WERI-Rb-1 (cell line): ENCODE measurements around the gene NSL1.
A peak's percentile ranks its signal among the peaks of the same experiment; 100 is the strongest.
"Not testable (repeated sequence)": the region's sequence is repeated elsewhere in the genome, so short reads cannot be mapped to it uniquely, and the experiment has no call there.

Experiments
- DNase-seq: peaks from one replicate; pipeline ENCODE4 v3.0.0-alpha.2; 2020
- H3K27ac ChIP-seq: fragments of 250-450 bp; sonication (Bioruptor Pico); 2 replicates; pipeline ENCODE4 v1.5.1; 2020; ENCODE audit warnings: mild to moderate bottlenecking, moderate library complexity
- H3K27me3 ChIP-seq: fragments of 250-450 bp; sonication (Bioruptor Pico); 2 replicates; pipeline ENCODE4 v1.5.1; 2021; ENCODE audit warnings: mild to moderate bottlenecking, low read depth, moderate library complexity; ENCODE audit not compliant: insufficient read depth, severe bottlenecking
- H3K36me3 ChIP-seq: fragments of 250-450 bp; sonication (Bioruptor Pico); 2 replicates; pipeline ENCODE4 v1.5.1; 2020; ENCODE audit warnings: mild to moderate bottlenecking, moderate library complexity
- H3K4me3 ChIP-seq: 2 replicates; pipeline ENCODE4 v1.5.1; 2011; ENCODE audit warnings: low read depth, mild to moderate bottlenecking, control low read depth, low read length
- H3K9me3 ChIP-seq: fragments of 250-450 bp; sonication (Bioruptor Pico); 2 replicates; pipeline ENCODE4 v1.5.1; 2021; ENCODE audit warnings: mild to moderate bottlenecking, moderate library complexity; ENCODE audit not compliant: severe bottlenecking
- TF ChIP-seq, protein P1 (sequence below): IDR thresholded peaks from 2 replicates; pipeline ENCODE4 v1.5.1; 2011; ENCODE audit warnings: low read depth, mild to moderate bottlenecking, control low read depth, inconsistent platforms, low read length

The NSL1 gene, protein sequence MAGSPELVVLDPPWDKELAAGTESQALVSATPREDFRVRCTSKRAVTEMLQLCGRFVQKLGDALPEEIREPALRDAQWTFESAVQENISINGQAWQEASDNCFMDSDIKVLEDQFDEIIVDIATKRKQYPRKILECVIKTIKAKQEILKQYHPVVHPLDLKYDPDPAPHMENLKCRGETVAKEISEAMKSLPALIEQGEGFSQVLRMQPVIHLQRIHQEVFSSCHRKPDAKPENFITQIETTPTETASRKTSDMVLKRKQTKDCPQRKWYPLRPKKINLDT

DNA sequence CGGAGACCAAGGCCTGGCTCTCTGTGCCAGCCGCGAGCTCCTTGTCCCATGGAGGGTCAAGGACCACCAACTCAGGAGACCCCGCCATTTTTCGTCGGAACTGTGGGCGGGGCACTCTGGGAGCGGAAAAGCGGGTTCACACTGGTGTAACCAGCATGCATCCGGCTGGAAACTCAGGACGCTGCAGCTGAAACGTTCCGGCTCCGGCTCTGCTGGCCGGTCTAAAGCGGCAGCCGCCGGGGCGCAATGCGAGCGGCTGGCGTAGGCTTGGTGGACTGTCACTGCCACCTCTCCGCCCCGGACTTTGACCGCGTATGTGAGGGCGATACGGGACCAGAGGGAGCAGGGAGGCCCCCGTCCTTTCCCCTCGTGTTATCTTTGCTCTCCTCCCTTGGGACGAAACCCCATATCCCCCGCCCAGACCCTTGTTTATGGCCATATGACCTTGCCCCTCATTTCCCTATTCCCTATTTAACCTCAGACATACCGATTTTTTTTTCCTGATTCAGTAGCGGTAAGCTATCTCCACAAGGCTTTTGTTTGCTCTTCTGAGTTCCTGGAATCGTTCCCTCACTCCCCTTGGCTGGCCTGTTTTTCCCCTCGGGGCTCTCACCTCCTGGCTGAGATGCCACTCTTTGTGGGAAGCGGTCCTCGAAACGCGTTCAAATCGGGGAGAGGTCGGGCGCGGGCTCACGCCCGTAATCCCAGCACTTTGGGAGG is at the start of gene NSL1, which contains the start of gene TATDN3:
Gene NSL1, minus strand, starts transcription at position 102 of the 720 bp plus-strand sequence. Its CDS starts 14 bp downstream, at position 88.
Gene TATDN3, plus strand, starts transcription at position 219 of the 720 bp plus-strand sequence. Its CDS starts 28 bp downstream, at position 247.
- Histone ChIP-seq H3K27ac (peak within 1 kb of the TSS; percentile 94), H3K27me3 (no peaks in the 10 kb centered on the region), H3K36me3 (peaks cover 12% of the 10 kb centered on the region), H3K4me3 (peak within 1 kb of the TSS; percentile 91), H3K9me3 (no peaks in the 10 kb centered on the region)
- DNase-seq, result peak; percentile 96
- TF ChIP-seq, protein P1, sequence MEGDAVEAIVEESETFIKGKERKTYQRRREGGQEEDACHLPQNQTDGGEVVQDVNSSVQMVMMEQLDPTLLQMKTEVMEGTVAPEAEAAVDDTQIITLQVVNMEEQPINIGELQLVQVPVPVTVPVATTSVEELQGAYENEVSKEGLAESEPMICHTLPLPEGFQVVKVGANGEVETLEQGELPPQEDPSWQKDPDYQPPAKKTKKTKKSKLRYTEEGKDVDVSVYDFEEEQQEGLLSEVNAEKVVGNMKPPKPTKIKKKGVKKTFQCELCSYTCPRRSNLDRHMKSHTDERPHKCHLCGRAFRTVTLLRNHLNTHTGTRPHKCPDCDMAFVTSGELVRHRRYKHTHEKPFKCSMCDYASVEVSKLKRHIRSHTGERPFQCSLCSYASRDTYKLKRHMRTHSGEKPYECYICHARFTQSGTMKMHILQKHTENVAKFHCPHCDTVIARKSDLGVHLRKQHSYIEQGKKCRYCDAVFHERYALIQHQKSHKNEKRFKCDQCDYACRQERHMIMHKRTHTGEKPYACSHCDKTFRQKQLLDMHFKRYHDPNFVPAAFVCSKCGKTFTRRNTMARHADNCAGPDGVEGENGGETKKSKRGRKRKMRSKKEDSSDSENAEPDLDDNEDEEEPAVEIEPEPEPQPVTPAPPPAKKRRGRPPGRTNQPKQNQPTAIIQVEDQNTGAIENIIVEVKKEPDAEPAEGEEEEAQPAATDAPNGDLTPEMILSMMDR, result 0 out of 2 replicates have a peak, but pooled peaks have one; percentile 26

DNA sequence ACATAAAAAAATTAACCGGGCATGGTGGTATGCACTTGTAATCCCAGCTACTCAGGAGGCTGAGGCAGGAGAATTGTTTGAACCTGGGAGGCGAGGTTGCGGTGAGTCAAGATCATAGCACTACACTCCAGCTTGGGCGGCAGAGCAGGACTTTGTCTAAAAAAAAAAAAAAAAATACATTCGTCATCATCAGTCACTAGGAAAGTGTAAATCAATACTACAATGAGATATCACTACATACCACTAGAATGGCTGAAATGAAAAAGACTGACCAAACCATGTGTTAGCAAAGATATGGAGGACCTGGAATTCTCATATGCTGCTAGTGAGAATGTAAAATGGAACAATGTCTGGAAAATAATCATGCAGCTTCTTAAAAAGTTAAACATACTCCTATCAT is 46.6 kb upstream of the NSL1 start:
- DNase-seq, result no peak
- Histone ChIP-seq H3K4me3 (no peak overlapping the region), H3K27ac (no peak overlapping the region), H3K9me3 (no peaks in the 10 kb centered on the region), H3K27me3 (no peaks in the 10 kb centered on the region), H3K36me3 (no peaks in the 10 kb centered on the region)
- TF ChIP-seq, protein P1, result no peak

DNA sequence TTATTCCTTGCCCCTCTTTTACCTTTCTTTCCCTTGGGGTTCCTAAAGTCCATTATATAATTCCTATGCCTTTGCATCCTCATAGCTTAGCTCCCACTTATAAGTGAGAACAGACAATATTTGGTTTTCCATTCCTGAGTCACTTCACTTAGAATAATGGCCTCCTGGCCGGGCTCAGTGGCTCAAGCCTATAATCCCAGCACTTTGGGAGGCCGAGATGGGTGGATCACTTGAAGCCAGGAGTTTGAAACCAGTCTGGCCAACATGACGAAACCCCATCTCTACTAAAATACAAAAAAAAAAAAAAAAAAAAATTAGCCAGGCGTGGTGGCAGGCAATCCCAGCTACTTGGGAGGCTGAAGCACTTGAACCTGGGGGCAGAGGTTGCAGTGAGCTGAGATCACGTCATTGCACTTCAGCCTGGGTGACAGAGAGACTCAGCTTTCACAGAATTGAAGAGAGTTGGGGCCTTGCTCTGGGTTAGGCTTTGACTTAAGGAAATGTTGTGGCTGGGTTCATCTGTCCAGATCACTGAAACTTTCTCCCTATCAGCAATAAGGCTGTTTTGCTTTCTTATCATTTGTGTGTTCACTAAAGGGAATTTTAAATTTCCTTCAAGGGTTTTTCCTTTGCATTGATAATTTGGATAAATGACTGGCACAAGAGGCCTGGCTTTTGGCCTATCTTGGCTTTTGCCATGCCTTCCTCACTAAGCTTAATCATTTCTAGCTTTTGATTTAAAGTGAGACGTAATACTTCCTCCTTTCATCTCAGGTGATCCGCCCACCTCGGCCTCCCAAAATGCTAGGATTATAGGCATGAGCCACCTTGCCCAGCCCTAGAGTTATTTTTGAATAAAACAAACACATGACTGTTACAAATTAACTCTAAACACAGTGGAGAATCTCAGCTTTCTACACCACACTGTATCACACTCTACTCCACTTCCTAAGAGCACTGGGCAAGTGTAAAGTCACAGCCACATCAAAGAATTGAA is 41.9 kb upstream of the NSL1 start:
- H3K9me3 ChIP-seq, H3K36me3 ChIP-seq, H3K27me3 ChIP-seq, H3K4me3 ChIP-seq, H3K27ac ChIP-seq, DNase-seq: not testable (repeated sequence)

DNA sequence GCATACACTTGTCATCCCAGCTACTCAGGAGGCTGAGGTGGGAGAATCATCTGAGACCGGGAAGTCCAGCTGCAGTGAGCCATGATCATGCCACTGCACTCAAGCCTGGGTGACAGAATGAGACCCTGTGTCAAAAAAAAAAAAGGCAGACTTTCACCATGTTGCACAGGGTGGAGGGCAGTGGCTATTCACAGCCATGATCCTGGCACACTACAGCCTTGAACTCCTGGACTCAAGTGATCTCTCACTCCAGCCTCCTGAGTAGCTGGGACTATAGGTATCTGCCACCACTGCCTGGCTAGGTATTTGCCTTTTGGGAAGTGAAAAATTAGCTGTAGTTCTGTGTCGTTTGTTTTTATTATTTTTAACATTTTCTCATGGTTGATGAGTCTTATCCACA is 36.8 kb upstream of the NSL1 start:
- Histone ChIP-seq H3K9me3 (peaks cover 25% of the 10 kb centered on the region), H3K4me3 (no peak overlapping the region), H3K27me3 (no peaks in the 10 kb centered on the region), H3K36me3 (no peaks in the 10 kb centered on the region; the same call in 1 of the 2 replicates), H3K27ac (peak overlapping the region; percentile 34)
- no peak for DNase-seq
- TF ChIP-seq, protein P1, result no peak

DNA sequence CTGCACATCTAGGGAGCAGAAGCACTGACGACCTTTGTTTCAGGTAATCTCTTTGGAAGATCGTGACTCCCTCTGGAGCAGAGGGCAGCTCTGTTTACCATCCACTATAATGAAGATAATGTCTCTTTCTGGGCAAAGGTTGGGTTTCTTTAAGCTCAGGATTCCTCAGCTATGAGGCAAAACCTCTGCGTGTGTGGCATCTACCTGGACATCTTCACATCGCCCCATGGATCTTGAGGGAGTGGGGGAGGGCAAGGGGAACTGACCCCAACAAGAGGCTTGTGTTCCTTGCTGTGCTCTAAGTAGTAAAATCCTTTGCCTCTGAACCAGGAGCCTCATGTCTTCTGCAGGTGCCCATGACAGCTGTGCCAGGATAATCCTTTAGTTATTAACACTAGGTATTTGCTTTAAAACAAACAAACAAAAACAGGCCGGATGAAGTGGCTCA is 36.3 kb upstream of the NSL1 start:
- no peak overlapping the region for H3K4me3 ChIP-seq

More for the DNA sequence above, 36.3 kb upstream of the NSL1 start:
- DNase-seq, result peak; percentile 55
- H3K27ac ChIP-seq, result peak overlapping the region; percentile 34
- H3K9me3 ChIP-seq, result peaks cover 25% of the 10 kb centered on the region
- TF ChIP-seq, protein P1, result no peak
- no peaks in the 10 kb centered on the region for H3K27me3 ChIP-seq
- no peaks in the 10 kb centered on the region; the same call in 1 of the 2 replicates for H3K36me3 ChIP-seq
